B cell (primary cell): ENCODE data around the gene HTT. TPM values are rescaled to one million over a fixed set of nuclear protein-coding genes. Genes with fewer than 3 reads are reported as not detected.

Source experiments
- ATAC-seq: fragments of 200-7000 bp; cut with Tn5 transposase; one replicate; pipeline ENCODE4 v1.10.0; 2021; ENCODE audit warnings: low read depth, mild to moderate bottlenecking, moderate number of reproducible peaks, moderate library complexity
- CTCF ChIA-PET: fragments of 350-600 bp; sonication (Branson Sonifier 250); formaldehyde crosslinking; loops from one replicate; lab custom pipeline; 2021; ENCODE audit warnings: antibody characterized with exemption, inconsistent platforms; lab: Charles Lee
- POLR2A ChIA-PET: fragments of 350-600 bp; sonication (Branson Sonifier 250); formaldehyde crosslinking; loops from one replicate; lab custom pipeline; 2021; ENCODE audit warnings: antibody characterized with exemption; lab: Charles Lee
- DNase-seq: peaks from one replicate; pipeline ENCODE4 v3.0.0; 2013
- H2AFZ ChIP-seq: 2 replicates; pipeline ENCODE4 v1.6.1; 2012; ENCODE audit warnings: mild to moderate bottlenecking, low read depth, low read length; ENCODE audit not compliant: insufficient read depth, poor library complexity, severe bottlenecking
- H3K27ac ChIP-seq, 2 donors: 1 replicate in 1 of 2; 2 replicates in 1 of 2; pipeline ENCODE4 v1.5.1; 2012 to 2013; ENCODE audit warnings: low read length in 2 of 2, mild to moderate bottlenecking in 2 of 2, moderate library complexity in 1 of 2
- H3K27me3 ChIP-seq, 4 experiments: fragments of 200-600 bp in 1 of 4; sonication (generic) in 1 of 4; replicated peaks in 1 of 4; 1 replicate in 2 of 4; 2 replicates in 2 of 4; pipeline versions ENCODE4 v1.6.1 to v1.7.0; 2013 to 2016; ENCODE audit warnings: low read length in 3 of 4, mild to moderate bottlenecking in 2 of 4, mixed read lengths in 1 of 4, moderate library complexity in 1 of 4; ENCODE audit not compliant: insufficient read depth in 4 of 4, control insufficient read depth in 3 of 4; ENCODE audit errors: control extremely low read depth in 1 of 4
- H3K36me3 ChIP-seq, 2 experiments: replicated peaks in 1 of 2; 1 replicate in 1 of 2; 2 replicates in 1 of 2; pipeline versions ENCODE4 v1.6.1 to v1.7.1; 2013; ENCODE audit warnings: low read length in 1 of 2; ENCODE audit not compliant: insufficient read depth in 2 of 2, control insufficient read depth in 1 of 2; ENCODE audit errors: control extremely low read depth in 1 of 2, extremely low read depth in 1 of 2
- H3K4me1 ChIP-seq, 2 donors: fragments of 200-600 bp in 1 of 2; sonication (generic) in 1 of 2; 1 replicate in 1 of 2; 2 replicates in 1 of 2; pipeline versions ENCODE4 v1.5.1 to v1.6.1; 2013 to 2017; ENCODE audit warnings: low read length in 2 of 2; ENCODE audit not compliant: control insufficient read depth in 2 of 2, insufficient read depth in 2 of 2
- H3K4me2 ChIP-seq: replicated peaks from 2 replicates; pipeline ENCODE3; 2012; ENCODE audit warnings: mild to moderate bottlenecking, low read depth, low read length; ENCODE audit not compliant: poor library complexity, severe bottlenecking
- H3K4me3 ChIP-seq, 5 experiments: fragments of 200-600 bp in 1 of 5; sonication (generic) in 1 of 5; 1 replicate in 3 of 5; 2 replicates in 2 of 5; pipeline versions ENCODE4 v1.5.1 to v1.7.0; 2011 to 2016; ENCODE audit warnings: low read length in 4 of 5, mild to moderate bottlenecking in 4 of 5, low read depth in 2 of 5, control low read depth in 1 of 5, moderate library complexity in 1 of 5; ENCODE audit not compliant: insufficient read depth in 1 of 5; ENCODE audit errors: control extremely low read depth in 1 of 5, extremely low read depth in 1 of 5
- H3K79me2 ChIP-seq: fragments of 200-600 bp; sonication (generic); one replicate; pipeline ENCODE4 v1.6.0; 2016; ENCODE audit warnings: low read length; ENCODE audit not compliant: control insufficient read depth, insufficient read depth
- H3K9ac ChIP-seq: fragments of 200-600 bp; sonication (generic); 2 replicates; pipeline ENCODE4 v1.6.1; 2017; ENCODE audit warnings: mild to moderate bottlenecking, low read length, moderate library complexity
- H3K9me3 ChIP-seq, 3 donors: one replicate each; pipeline versions ENCODE4 v1.6.1 to v1.7.1; 2013; ENCODE audit warnings: low read length in 2 of 3; ENCODE audit not compliant: control insufficient read depth in 2 of 3, insufficient read depth in 1 of 3; ENCODE audit errors: control extremely low read depth in 1 of 3
- H4K20me1 ChIP-seq: 2 replicates; pipeline ENCODE4 v1.6.0; 2012; ENCODE audit warnings: mild to moderate bottlenecking, low read length; ENCODE audit not compliant: insufficient read depth, control insufficient read depth, poor library complexity, severe bottlenecking
- H3K27ac Mint-ChIP-seq: one replicate; pipeline ENCODE4 v1.8.0; 2021; ENCODE audit warnings: mixed read lengths
- H3K27me3 Mint-ChIP-seq: one replicate; pipeline ENCODE4 v1.8.0; 2021; ENCODE audit warnings: mixed read lengths
- H3K4me1 Mint-ChIP-seq: one replicate; pipeline ENCODE4 v1.8.0; 2021; ENCODE audit warnings: mixed read lengths
- H3K4me3 Mint-ChIP-seq: one replicate; pipeline ENCODE4 v1.8.0; 2021; ENCODE audit warnings: mixed read lengths
- H3K9me3 Mint-ChIP-seq: one replicate; pipeline ENCODE4 v1.8.0; 2022; ENCODE audit warnings: mixed read lengths; ENCODE audit not compliant: insufficient read depth
- CTCF ChIP-seq: fragments of 200-600 bp; IDR thresholded peaks from one replicate; pipeline ENCODE4 v1.8.0; 2022; ENCODE audit warnings: antibody characterized with exemption, mild to moderate bottlenecking
- EZH2 ChIP-seq: IDR thresholded peaks from 2 replicates; pipeline ENCODE4 v1.6.1; 2012; ENCODE audit warnings: borderline replicate concordance, low read depth, mild to moderate bottlenecking, moderate library complexity, low read length; ENCODE audit not compliant: insufficient read depth, poor library complexity, severe bottlenecking
- WGBS: methylation state at CpG from one replicate; pipeline ENCODE4 v1.1.5; 2013; ENCODE audit warnings: missing lambda C conversion rate; ENCODE audit not compliant: insufficient coverage; 5-methylcytosine and 5-hydroxymethylcytosine counted together
- intact Hi-C: fragments of 100-400 bp; cut with micrococcal nuclease; formaldehyde crosslinking; loops from one replicate; pipeline ENCODE4 v1.10.0; 2022
- polyA plus RNA-seq: library from polyadenylated mRNA; depleted of rRNA; stranded (reverse); fragments of >200 nt; gene quantifications from 2 replicates; pipeline ENCODE4 v1.2.3, GENCODE V29; 2012
- total RNA-seq, 2 donors: library from RNA; stranded (reverse); fragments of 120-200 nt in 1 of 2; gene quantifications; 1 replicate in 1 of 2; 2 replicates in 1 of 2; pipeline versions ENCODE4 v1.2.3 to v1.2.4, GENCODE V29; 2013 to 2022

HTT gene
- total and polyA plus RNA-seq, 2 donors (not counting 1 experiment from before 2014, with no cell fraction given): 52.8 to 195 TPM

GRCh38 chr4:3184725-3185124 lies 110.2 kb downstream of the HTT start:
- DNase-seq (no peak), ATAC-seq (no peak)
- CTCF ChIA-PET: no interaction called here
- H3K27ac Mint-ChIP-seq: no peak overlapping the region
- H3K27me3 Mint-ChIP-seq: no peaks in the 10 kb centered on the region
- Histone ChIP-seq H3K4me2 (no peak overlapping the region), H3K4me3 (no peak overlapping the region), H3K9ac (no peak overlapping the region), H3K36me3 (peaks cover 4 to 86% of the 10 kb centered on the region in 2 experiments), H3K9me3 (no peaks in the 10 kb centered on the region), H3K27me3 (no peaks in the 10 kb centered on the region), H4K20me1 (no peaks in the 10 kb centered on the region), H3K27ac (no peak overlapping the region), H3K4me1 (no peaks in the 10 kb centered on the region), H3K79me2 (no peaks in the 10 kb centered on the region), H2AFZ (no peak overlapping the region)
- intact Hi-C loops: no loop called here
- no peak for TF ChIP-seq EZH2
- TF ChIP-seq CTCF: no peak
- no peaks in the 10 kb centered on the region for H3K9me3 Mint-ChIP-seq
- POLR2A ChIA-PET: no interaction called here
- H3K4me3 Mint-ChIP-seq: no peak overlapping the region
- H3K4me1 Mint-ChIP-seq: peaks cover 3% of the 10 kb centered on the region
- WGBS: 98% methylated on average over 4 of the region's 4 CpGs

- intact Hi-C loops: no loop called here
- H3K27ac ChIP-seq: no peak overlapping the region
- Mint-ChIP-seq H3K9me3 (no peaks in the 10 kb centered on the region), H3K4me1 (peaks cover 3% of the 10 kb centered on the region), H3K4me3 (no peak overlapping the region), H3K27me3 (no peaks in the 10 kb centered on the region), H3K27ac (no peak overlapping the region)
- H3K9ac ChIP-seq: no peak overlapping the region
- ChIA-PET CTCF (interaction anchor here (0.6 to 1.5 kb wide), 2 partner anchors 80 to 135 kb away, joined by 3 to 4 read pairs; no protein-coding TSS in a partner anchor), POLR2A (no interaction called here)
- H3K27me3 ChIP-seq: no peaks in the 10 kb centered on the region
- no peak for ATAC-seq
- H3K4me1 ChIP-seq: no peaks in the 10 kb centered on the region
- H3K9me3 ChIP-seq: no peaks in the 10 kb centered on the region
- no peak for DNase-seq
- H3K4me3 ChIP-seq: no peak overlapping the region
- H4K20me1 ChIP-seq: no peaks in the 10 kb centered on the region
- no peak overlapping the region for H3K4me2 ChIP-seq
- no peak for TF ChIP-seq EZH2
- TF ChIP-seq CTCF: no peak
- 94% methylated on average over 8 of the region's 11 CpGs for WGBS
- no peaks in the 10 kb centered on the region for H3K79me2 ChIP-seq
- H2AFZ ChIP-seq: no peak overlapping the region
- peaks cover 4 to 79% of the 10 kb centered on the region in 2 experiments for H3K36me3 ChIP-seq
Measured at GRCh38 chr4:3186609-3187008, 112.1 kb downstream of the HTT start.
